CD4-positive, alpha-beta memory T cell (primary cell): Measurements from ENCODE around the gene ATN1. TPM values are rescaled to one million over a fixed set of nuclear protein-coding genes. Genes with fewer than 3 reads are reported as not detected.

Experiments used
- CTCF ChIA-PET: fragments of 350-600 bp; sonication (Branson Sonifier 250); formaldehyde crosslinking; loops from one replicate; lab custom pipeline; 2021; ENCODE audit warnings: inconsistent platforms; ENCODE audit not compliant: partially characterized antibody; lab: Charles Lee
- POLR2A ChIA-PET: fragments of 350-600 bp; sonication (Branson Sonifier 250); formaldehyde crosslinking; loops from one replicate; lab custom pipeline; 2021; ENCODE audit not compliant: partially characterized antibody; lab: Charles Lee
- DNase-seq, 5 donors: peaks; one replicate each; pipeline versions ENCODE4 v3.0.0 to v3.0.0-alpha.2; 2020 to 2022; ENCODE audit warnings: mixed read lengths in 1 of 5
- H3K27ac ChIP-seq: one replicate; pipeline ENCODE4 v1.7.0; 2013; ENCODE audit warnings: low read depth, low read length
- H3K27me3 ChIP-seq: 2 replicates; pipeline ENCODE4 v1.7.0; 2013; ENCODE audit warnings: mild to moderate bottlenecking, low read length, moderate library complexity; ENCODE audit not compliant: insufficient read depth
- H3K36me3 ChIP-seq: 2 replicates; pipeline ENCODE4 v1.7.0; 2013; ENCODE audit warnings: mild to moderate bottlenecking, low read length, moderate library complexity; ENCODE audit not compliant: insufficient read depth
- H3K4me1 ChIP-seq: 2 replicates; pipeline ENCODE4 v1.7.0; 2013; ENCODE audit warnings: mild to moderate bottlenecking, low read length, moderate library complexity; ENCODE audit not compliant: insufficient read depth
- H3K4me3 ChIP-seq, 2 donors: one replicate each; pipeline ENCODE4 v1.7.0; 2013; ENCODE audit warnings: low read length in 2 of 2, mild to moderate bottlenecking in 1 of 2
- H3K9me3 ChIP-seq, 2 donors: one replicate each; pipeline ENCODE4 v1.7.0; 2013; ENCODE audit warnings: low read length in 2 of 2, control low read depth in 1 of 2; ENCODE audit not compliant: control insufficient read depth in 1 of 2
- H3K27ac Mint-ChIP-seq, 7 donors: one replicate each; pipeline ENCODE4 v1.8.0; 2020 to 2021; ENCODE audit warnings: mixed read lengths in 7 of 7, mild to moderate bottlenecking in 6 of 7, inconsistent platforms in 3 of 7, moderate library complexity in 3 of 7
- H3K27me3 Mint-ChIP-seq, 2 donors: one replicate each; pipeline ENCODE4 v1.8.0; 2020 to 2021; ENCODE audit warnings: mixed read lengths in 2 of 2
- H3K36me3 Mint-ChIP-seq, 2 donors: one replicate each; pipeline ENCODE4 v1.8.0; 2020 to 2021; ENCODE audit warnings: mixed read lengths in 2 of 2, inconsistent platforms in 1 of 2, mild to moderate bottlenecking in 1 of 2
- H3K4me1 Mint-ChIP-seq, 4 donors: one replicate each; pipeline ENCODE4 v1.8.0; 2020 to 2021; ENCODE audit warnings: mixed read lengths in 4 of 4, mild to moderate bottlenecking in 1 of 4
- H3K4me3 Mint-ChIP-seq, 8 donors: one replicate each; pipeline ENCODE4 v1.8.0; 2020 to 2021; ENCODE audit warnings: mixed read lengths in 8 of 8, mild to moderate bottlenecking in 7 of 8, moderate library complexity in 6 of 8, inconsistent platforms in 3 of 8
- H3K9me3 Mint-ChIP-seq, 8 donors: one replicate each; pipeline ENCODE4 v1.8.0; 2020 to 2021; ENCODE audit warnings: mixed read lengths in 8 of 8, mild to moderate bottlenecking in 5 of 8, inconsistent platforms in 3 of 8, moderate library complexity in 1 of 8
- intact Hi-C: fragments of 100-400 bp; cut with micrococcal nuclease; formaldehyde crosslinking; loops from one replicate; pipeline ENCODE4 v1.15.1; 2023
- polyA plus RNA-seq, 2 donors: library from polyadenylated mRNA; unstranded; fragments of 300-500 nt; fragmentation: Illumina TruSeq; gene quantifications; one replicate each; pipeline ENCODE4 v1.2.3, GENCODE V29; 2021
- total RNA-seq, 2 experiments: library from RNA; stranded (reverse); gene quantifications; one replicate each; pipeline ENCODE4 v1.2.3, GENCODE V29; 2021

ATN1 gene
- total and polyA plus RNA-seq, 4 experiments from 2014 or later, result 0.16 to 33.0 (median 16.7) TPM

DNA sequence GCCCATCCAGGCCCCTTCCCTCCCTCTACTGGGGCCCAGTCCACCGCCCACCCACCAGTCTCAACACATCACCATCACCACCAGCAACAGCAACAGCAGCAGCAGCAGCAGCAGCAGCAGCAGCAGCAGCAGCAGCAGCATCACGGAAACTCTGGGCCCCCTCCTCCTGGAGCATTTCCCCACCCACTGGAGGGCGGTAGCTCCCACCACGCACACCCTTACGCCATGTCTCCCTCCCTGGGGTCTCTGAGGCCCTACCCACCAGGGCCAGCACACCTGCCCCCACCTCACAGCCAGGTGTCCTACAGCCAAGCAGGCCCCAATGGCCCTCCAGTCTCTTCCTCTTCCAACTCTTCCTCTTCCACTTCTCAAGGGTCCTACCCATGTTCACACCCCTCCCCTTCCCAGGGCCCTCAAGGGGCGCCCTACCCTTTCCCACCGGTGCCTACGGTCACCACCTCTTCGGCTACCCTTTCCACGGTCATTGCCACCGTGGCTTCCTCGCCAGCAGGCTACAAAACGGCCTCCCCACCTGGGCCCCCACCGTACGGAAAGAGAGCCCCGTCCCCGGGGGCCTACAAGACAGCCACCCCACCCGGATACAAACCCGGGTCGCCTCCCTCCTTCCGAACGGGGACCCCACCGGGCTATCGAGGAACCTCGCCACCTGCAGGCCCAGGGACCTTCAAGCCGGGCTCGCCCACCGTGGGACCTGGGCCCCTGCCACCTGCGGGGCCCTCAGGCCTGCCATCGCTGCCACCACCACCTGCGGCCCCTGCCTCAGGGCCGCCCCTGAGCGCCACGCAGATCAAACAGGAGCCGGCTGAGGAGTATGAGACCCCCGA lies 9.1 kb downstream of the ATN1 start:
- H3K9me3 Mint-ChIP-seq, result peaks cover 0 to 2% (median 0%) of the 10 kb centered on the region in 8 donors

DNA sequence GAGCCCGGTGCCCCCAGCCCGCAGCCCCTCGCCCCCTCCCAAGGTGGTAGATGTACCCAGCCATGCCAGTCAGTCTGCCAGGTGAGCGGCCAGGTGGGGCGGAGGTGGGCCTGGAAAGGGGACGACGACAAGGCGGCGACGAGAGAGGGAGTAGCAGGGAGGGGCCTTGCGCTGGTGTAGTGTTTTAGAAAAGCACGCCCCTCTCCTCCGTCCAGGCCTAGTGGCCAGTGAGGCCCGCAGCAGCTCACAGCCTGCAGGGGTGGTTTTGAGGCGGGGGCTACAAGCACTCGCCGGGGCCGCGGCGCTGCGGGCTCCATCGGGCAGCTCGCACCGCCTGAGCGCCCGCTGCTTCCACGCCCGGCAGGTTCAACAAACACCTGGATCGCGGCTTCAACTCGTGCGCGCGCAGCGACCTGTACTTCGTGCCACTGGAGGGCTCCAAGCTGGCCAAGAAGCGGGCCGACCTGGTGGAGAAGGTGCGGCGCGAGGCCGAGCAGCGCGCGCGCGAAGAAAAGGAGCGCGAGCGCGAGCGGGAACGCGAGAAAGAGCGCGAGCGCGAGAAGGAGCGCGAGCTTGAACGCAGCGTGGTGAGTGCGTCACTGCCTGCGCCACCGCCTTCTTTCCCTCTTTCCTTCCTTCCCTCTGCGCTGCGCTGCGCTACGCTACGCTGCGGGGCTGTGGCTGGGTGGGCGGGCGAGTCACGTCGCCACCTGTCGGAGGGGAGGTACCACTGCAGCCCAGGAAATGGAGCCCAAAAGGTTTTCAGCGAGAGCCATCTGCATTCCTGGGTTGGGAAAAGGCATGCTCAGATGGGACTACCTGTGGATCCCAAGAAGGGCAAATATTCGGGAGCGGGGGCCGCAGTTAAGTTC lies 10.0 kb downstream of the ATN1 start:
- peak overlapping the region; percentile 80 to 88 (median 84) for H3K4me3 Mint-ChIP-seq
- peak overlapping the region; percentile 93 to 99 (median 94) for H3K27ac Mint-ChIP-seq
- H3K9me3 ChIP-seq, result no peaks in the 10 kb centered on the region
- ChIA-PET POLR2A (interaction anchor here (0.8 to 22.1 kb wide), 25 partner anchors 9 to 703 kb away, joined by 3 to 1807 read pairs (median 12); partner anchors contain the start of genes ATN1, C12orf57, C1RL and CDCA3), CTCF (interaction anchor here (0.6 to 18.5 kb wide), 21 partner anchors 9 to 213 kb away, joined by 3 to 774 read pairs (median 5); partner anchors contain the start of genes COPS7A, LPCAT3, SPSB2 and USP5)
- H3K27me3 ChIP-seq, result no peaks in the 10 kb centered on the region
- peak; percentile 92 to 96 (median 95) for DNase-seq
- peaks cover 19 to 48% (median 35%) of the 10 kb centered on the region in 4 donors for H3K4me1 Mint-ChIP-seq
- H3K4me1 ChIP-seq, result peaks cover 29% of the 10 kb centered on the region
- H3K36me3 Mint-ChIP-seq, result peaks cover 6 to 32% of the 10 kb centered on the region in 2 donors
- peak overlapping the region; percentile 47 to 82 for H3K4me3 ChIP-seq
- no peaks in the 10 kb centered on the region for H3K27me3 Mint-ChIP-seq
- peak overlapping the region; percentile 95 for H3K27ac ChIP-seq
- H3K9me3 Mint-ChIP-seq, result peaks cover 0 to 2% (median 0%) of the 10 kb centered on the region in 8 donors
- intact Hi-C loops, result loop anchor here (1.0 kb wide), 3 partner anchors 13 to 68 kb away; partner anchors contain the start of genes EMG1 and PHB2
- peaks cover 6% of the 10 kb centered on the region for H3K36me3 ChIP-seq

More for the DNA sequence above, 9.1 kb downstream of the ATN1 start:
- intact Hi-C loops, result no loop called here
- no peaks in the 10 kb centered on the region for H3K27me3 ChIP-seq
- peaks cover 34% of the 10 kb centered on the region for H3K4me1 ChIP-seq
- peak overlapping the region; percentile 80 to 88 (median 84) for H3K4me3 Mint-ChIP-seq
- H3K36me3 ChIP-seq, result peaks cover 6% of the 10 kb centered on the region
- DNase-seq, result peak; percentile 48 to 84 (median 53)
- peaks cover 6 to 33% of the 10 kb centered on the region in 2 donors for H3K36me3 Mint-ChIP-seq
- peak overlapping the region; percentile 95 for H3K27ac ChIP-seq
- no peaks in the 10 kb centered on the region for H3K9me3 ChIP-seq
- H3K27ac Mint-ChIP-seq, result peak overlapping the region; percentile 91 to 99 (median 94)
- H3K4me1 Mint-ChIP-seq, result peaks cover 23 to 56% (median 37%) of the 10 kb centered on the region in 4 donors
- H3K4me3 ChIP-seq, result peak overlapping the region; percentile 47 to 82
- ChIA-PET CTCF (interaction anchor here (0.7 to 18.5 kb wide), 15 partner anchors 8 to 171 kb away, joined by 3 to 774 read pairs (median 6); partner anchors contain the start of genes SPSB2 and USP5), POLR2A (interaction anchor here (0.9 to 22.1 kb wide), 22 partner anchors 10 to 404 kb away, joined by 3 to 1807 read pairs (median 17); partner anchors contain the start of genes ATN1, C12orf57, C1RL and CDCA3)
- no peaks in the 10 kb centered on the region for H3K27me3 Mint-ChIP-seq

DNA sequence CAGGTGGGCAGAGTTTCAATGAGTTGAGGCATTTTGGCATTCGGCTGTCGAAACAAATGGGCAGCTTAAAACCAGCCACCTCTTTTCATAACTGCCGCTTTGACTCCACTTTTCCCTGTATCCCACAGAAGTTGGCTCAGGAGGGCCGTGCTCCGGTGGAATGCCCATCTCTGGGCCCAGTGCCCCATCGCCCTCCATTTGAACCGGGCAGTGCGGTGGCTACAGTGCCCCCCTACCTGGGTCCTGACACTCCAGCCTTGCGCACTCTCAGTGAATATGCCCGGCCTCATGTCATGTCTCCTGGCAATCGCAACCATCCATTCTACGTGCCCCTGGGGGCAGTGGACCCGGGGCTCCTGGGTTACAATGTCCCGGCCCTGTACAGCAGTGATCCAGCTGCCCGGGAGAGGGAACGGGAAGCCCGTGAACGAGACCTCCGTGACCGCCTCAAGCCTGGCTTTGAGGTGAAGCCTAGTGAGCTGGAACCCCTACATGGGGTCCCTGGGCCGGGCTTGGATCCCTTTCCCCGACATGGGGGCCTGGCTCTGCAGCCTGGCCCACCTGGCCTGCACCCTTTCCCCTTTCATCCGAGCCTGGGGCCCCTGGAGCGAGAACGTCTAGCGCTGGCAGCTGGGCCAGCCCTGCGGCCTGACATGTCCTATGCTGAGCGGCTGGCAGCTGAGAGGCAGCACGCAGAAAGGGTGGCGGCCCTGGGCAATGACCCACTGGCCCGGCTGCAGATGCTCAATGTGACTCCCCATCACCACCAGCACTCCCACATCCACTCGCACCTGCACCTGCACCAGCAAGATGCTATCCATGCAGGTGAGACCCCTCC lies 10.8 kb downstream of the ATN1 start:
- Histone ChIP-seq H3K27ac (peak overlapping the region; percentile 95), H3K4me3 (no peak overlapping the region), H3K27me3 (no peaks in the 10 kb centered on the region), H3K4me1 (peaks cover 33% of the 10 kb centered on the region), H3K36me3 (peaks cover 6% of the 10 kb centered on the region), H3K9me3 (no peaks in the 10 kb centered on the region)
- ChIA-PET POLR2A (interaction anchor here (0.8 to 22.1 kb wide), 25 partner anchors 8 to 702 kb away, joined by 3 to 1807 read pairs (median 12); partner anchors contain the start of genes ATN1, C12orf57, C1RL and CDCA3), CTCF (interaction anchor here (0.6 to 18.5 kb wide), 16 partner anchors 8 to 214 kb away, joined by 3 to 774 read pairs (median 6); partner anchors contain the start of genes COPS7A, LPCAT3 and SPSB2)
- peak in 1 of 5 donors; percentile 48 for DNase-seq
- Mint-ChIP-seq H3K4me3 (peak overlapping the region in 3 of 8 donors; percentile 13 to 87 (median 80)), H3K36me3 (peaks cover 6 to 30% of the 10 kb centered on the region in 2 donors), H3K9me3 (peaks cover 0 to 4% (median 0%) of the 10 kb centered on the region in 8 donors), H3K4me1 (peaks cover 17 to 52% (median 39%) of the 10 kb centered on the region in 4 donors), H3K27ac (peak overlapping the region; percentile 93 to 99 (median 94)), H3K27me3 (no peaks in the 10 kb centered on the region)
- intact Hi-C loops, result loop anchor here (1.0 kb wide), 3 partner anchors 14 to 69 kb away; partner anchors contain the start of genes EMG1 and PHB2

DNA sequence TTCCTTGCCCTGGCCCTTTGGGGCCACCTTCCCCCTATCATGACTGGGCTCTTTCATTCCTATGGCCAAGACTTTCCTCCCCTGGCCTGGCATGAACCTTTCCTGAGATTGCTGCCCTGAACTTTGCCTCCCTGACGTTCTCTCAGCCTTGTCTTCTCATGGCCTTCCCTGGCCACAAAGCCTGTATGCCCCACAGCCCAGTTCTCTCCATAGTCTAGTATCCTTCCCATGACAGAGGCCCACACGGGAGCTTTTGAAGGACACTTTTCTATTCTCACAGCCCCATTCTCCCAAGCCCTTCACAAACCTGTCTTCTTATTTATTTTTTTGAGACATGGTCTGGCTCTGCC lies 11.4 kb downstream of the ATN1 start:
- Mint-ChIP-seq H3K27me3 (no peaks in the 10 kb centered on the region), H3K4me3 (peak overlapping the region in 6 of 8 donors; percentile 4 to 66 (median 23)), H3K36me3 (peaks cover 6 to 32% of the 10 kb centered on the region in 2 donors), H3K27ac (peak overlapping the region in 6 of 7 donors; percentile 48 to 91 (median 82)), H3K4me1 (peaks cover 14 to 53% (median 40%) of the 10 kb centered on the region in 4 donors), H3K9me3 (peaks cover 0 to 7% (median 0%) of the 10 kb centered on the region in 8 donors)
- DNase-seq, result no peak
- Histone ChIP-seq H3K36me3 (peaks cover 5% of the 10 kb centered on the region), H3K9me3 (no peaks in the 10 kb centered on the region), H3K4me3 (no peak overlapping the region), H3K27me3 (no peaks in the 10 kb centered on the region), H3K27ac (no peak overlapping the region), H3K4me1 (peaks cover 36% of the 10 kb centered on the region)
- intact Hi-C loops, result no loop called here
- ChIA-PET POLR2A (interaction anchor here (1.1 to 22.1 kb wide), 8 partner anchors 8 to 250 kb away, joined by 4 to 1807 read pairs (median 35); partner anchors contain the start of genes ATN1, C12orf57, LPCAT3 and PTPN6), CTCF (interaction anchor here (1.1 to 18.5 kb wide), 9 partner anchors 8 to 169 kb away, joined by 3 to 774 read pairs (median 17); partner anchors contain the start of genes CDCA3, LPCAT3 and SPSB2)

DNA sequence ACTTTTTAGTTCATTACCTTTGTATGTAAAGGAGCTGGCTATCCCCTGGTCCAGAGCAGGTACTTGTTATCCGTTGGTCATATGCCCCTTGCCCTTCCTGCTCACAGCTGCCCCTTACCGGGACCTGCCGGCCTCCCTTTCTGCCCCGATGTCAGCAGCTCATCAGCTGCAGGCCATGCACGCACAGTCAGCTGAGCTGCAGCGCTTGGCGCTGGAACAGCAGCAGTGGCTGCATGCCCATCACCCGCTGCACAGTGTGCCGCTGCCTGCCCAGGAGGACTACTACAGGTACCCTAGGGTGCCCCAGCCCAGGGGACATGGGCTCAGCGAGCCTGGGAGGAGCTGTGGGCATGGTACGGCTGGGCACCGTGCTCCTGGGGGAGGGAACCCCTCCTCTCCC lies 13.5 kb downstream of the ATN1 start:
- no peaks in the 10 kb centered on the region for H3K27me3 Mint-ChIP-seq
- intact Hi-C loops, result no loop called here
- peaks cover 47% of the 10 kb centered on the region for H3K4me1 ChIP-seq

More for the DNA sequence above, 13.5 kb downstream of the ATN1 start:
- Mint-ChIP-seq H3K9me3 (peaks cover 0 to 10% (median 0%) of the 10 kb centered on the region in 8 donors), H3K36me3 (peaks cover 0 to 26% of the 10 kb centered on the region in 2 donors), H3K4me1 (peaks cover 28 to 65% (median 47%) of the 10 kb centered on the region in 4 donors), H3K4me3 (no peak overlapping the region), H3K27ac (peak overlapping the region in 4 of 7 donors; percentile 32 to 98 (median 76))
- H3K4me3 ChIP-seq, result no peak overlapping the region
- no peaks in the 10 kb centered on the region for H3K9me3 ChIP-seq
- ChIA-PET POLR2A (interaction anchor here (1.0 to 22.1 kb wide), 6 partner anchors 10 to 167 kb away, joined by 3 to 1807 read pairs (median 46); partner anchors contain the start of genes ATN1, ENO2 and SPSB2), CTCF (interaction anchor here (1.2 to 18.5 kb wide), 4 partner anchors 8 to 70 kb away, joined by 3 to 774 read pairs (median 66); partner anchors contain the start of gene SPSB2)
- no peaks in the 10 kb centered on the region for H3K27me3 ChIP-seq
- no peak overlapping the region for H3K27ac ChIP-seq
- H3K36me3 ChIP-seq, result no peaks in the 10 kb centered on the region
- DNase-seq, result no peak
